OCI-LY3 (cell line): ENCODE measurements around the gene SEMG1.

Experiments used
- H2AFZ ChIP-seq: fragments of 200-600, 300-600 bp; shearing (Covaris generic); 2 replicates; pipeline ENCODE4 v1.6.0; 2014; ENCODE audit warnings: antibody characterized with exemption, low read depth, low read length
- H3K27ac ChIP-seq: fragments of 200-600, 300-600 bp; sonication (generic); 2 replicates; pipeline ENCODE4 v1.5.1; 2014; ENCODE audit warnings: mild to moderate bottlenecking, low read length, moderate library complexity, mixed read lengths
- H3K27me3 ChIP-seq: fragments of 200-600, 300-600 bp; sonication (generic); 2 replicates; pipeline ENCODE4 v1.6.1; 2014; ENCODE audit warnings: low read depth, low read length, mixed read lengths
- H3K36me3 ChIP-seq: fragments of 200-600, 300-600 bp; sonication (generic); replicated peaks from 2 replicates; pipeline ENCODE3; 2014; ENCODE audit warnings: low read depth, low read length, mixed read lengths
- H3K4me1 ChIP-seq: fragments of 300-600, 200-600 bp; sonication (generic); 2 replicates; pipeline ENCODE4 v1.6.1; 2014; ENCODE audit warnings: low read length, mixed read lengths
- H3K4me2 ChIP-seq: fragments of 200-600, 300-600 bp; sonication (generic); 2 replicates; pipeline ENCODE4 v1.6.1; 2014; ENCODE audit warnings: low read length, mixed read lengths
- H3K4me3 ChIP-seq: fragments of 300-600, 200-600 bp; sonication (generic); 2 replicates; pipeline ENCODE4 v1.5.1; 2014; ENCODE audit warnings: antibody characterized with exemption, mild to moderate bottlenecking, low read length, moderate library complexity
- H3K79me2 ChIP-seq: fragments of 300-600, 200-600 bp; shearing (Covaris generic); 2 replicates; pipeline ENCODE4 v1.6.1; 2014; ENCODE audit warnings: mild to moderate bottlenecking, low read length, mixed read lengths
- H3K9ac ChIP-seq: fragments of 300-600, 200-600 bp; shearing (Covaris generic); 2 replicates; pipeline ENCODE4 v1.6.0; 2014; ENCODE audit warnings: mild to moderate bottlenecking, low read length, moderate library complexity
- H3K9me3 ChIP-seq: fragments of 200-600, 300-600 bp; shearing (Covaris generic); 2 replicates; pipeline ENCODE4 v1.6.1; 2014; ENCODE audit warnings: low read length, mixed read lengths; ENCODE audit not compliant: insufficient read depth
- H4K20me1 ChIP-seq: fragments of 200-600, 300-600 bp; sonication (generic); 2 replicates; pipeline ENCODE4 v1.6.1; 2016; ENCODE audit warnings: low read length, mixed read lengths; ENCODE audit not compliant: insufficient read depth
- CTCF ChIP-seq: fragments of 200-600, 300-600 bp; sonication (generic); IDR thresholded peaks from 2 replicates; pipeline ENCODE4 v1.5.1; 2014; ENCODE audit warnings: antibody characterized with exemption, low read length, low read depth
- EZH2phosphoT487 ChIP-seq: fragments of 200-600 bp; shearing (Covaris generic); IDR thresholded peaks from 2 replicates; pipeline ENCODE4 v1.6.1; 2018; ENCODE audit warnings: antibody characterized with exemption, mixed run types, low read depth

Gene SEMG1

GRCh38 chr20:45254383-45255262, 47.8 kb downstream of the SEMG1 start, which contains the start of gene SLPI:
Gene SLPI, minus strand, starts transcription at chr20:45254564. Its CDS starts 21 bp downstream, at chr20:45254543.
- Histone ChIP-seq H3K9ac (no peak within 1 kb of the TSS), H2AFZ (no peak within 1 kb of the TSS)

GRCh38 chr20:45257161-45257560, 50.3 kb downstream of the SEMG1 start:
- no peaks in the 10 kb centered on the region for H4K20me1 ChIP-seq
- no peaks in the 10 kb centered on the region for H3K79me2 ChIP-seq
- TF ChIP-seq CTCF (no peak), EZH2phosphoT487 (no peak)
- H3K9ac ChIP-seq = no peak overlapping the region
- no peak overlapping the region for H2AFZ ChIP-seq
- no peak overlapping the region for H3K27ac ChIP-seq
- H3K4me1 ChIP-seq = peaks cover 13% of the 10 kb centered on the region
- peaks cover 83% of the 10 kb centered on the region for H3K27me3 ChIP-seq
- no peak overlapping the region for H3K4me3 ChIP-seq
- H3K4me2 ChIP-seq = no peak overlapping the region
- no peaks in the 10 kb centered on the region for H3K36me3 ChIP-seq
- no peaks in the 10 kb centered on the region for H3K9me3 ChIP-seq

More at GRCh38 chr20:45254383-45255262, 47.8 kb downstream of the SEMG1 start, which contains the start of gene SLPI:
- H3K4me2 ChIP-seq = peak within 1 kb of the TSS; percentile 35
- peaks cover 84% of the 10 kb centered on the region for H3K27me3 ChIP-seq
- no peaks in the 10 kb centered on the region for H3K36me3 ChIP-seq
- no peak within 1 kb of the TSS for H3K27ac ChIP-seq
- peaks cover 13% of the 10 kb centered on the region for H3K4me1 ChIP-seq
- no peak within 1 kb of the TSS for H3K4me3 ChIP-seq
- H3K79me2 ChIP-seq = no peaks in the 10 kb centered on the region
- TF ChIP-seq EZH2phosphoT487 (no peak), CTCF (no peak)
- H4K20me1 ChIP-seq = no peaks in the 10 kb centered on the region
- no peaks in the 10 kb centered on the region for H3K9me3 ChIP-seq

GRCh38 chr20:45257711-45258110, 50.9 kb downstream of the SEMG1 start:
- H3K27ac ChIP-seq = no peak overlapping the region
- no peaks in the 10 kb centered on the region for H3K9me3 ChIP-seq
- no peaks in the 10 kb centered on the region for H4K20me1 ChIP-seq
- H3K4me2 ChIP-seq = no peak overlapping the region
- TF ChIP-seq CTCF = no peak
- H3K79me2 ChIP-seq = no peaks in the 10 kb centered on the region
- no peak overlapping the region for H2AFZ ChIP-seq
- H3K4me1 ChIP-seq = peaks cover 13% of the 10 kb centered on the region
- no peaks in the 10 kb centered on the region for H3K36me3 ChIP-seq
- no peak overlapping the region for H3K9ac ChIP-seq
- no peak overlapping the region for H3K4me3 ChIP-seq
- peaks cover 83% of the 10 kb centered on the region for H3K27me3 ChIP-seq

GRCh38 chr20:45258259-45258658, 51.4 kb downstream of the SEMG1 start:
- Histone ChIP-seq H4K20me1 (no peaks in the 10 kb centered on the region), H3K27ac (no peak overlapping the region), H3K4me3 (no peak overlapping the region), H2AFZ (no peak overlapping the region), H3K36me3 (no peaks in the 10 kb centered on the region), H3K27me3 (peaks cover 83% of the 10 kb centered on the region), H3K9me3 (no peaks in the 10 kb centered on the region), H3K4me2 (no peak overlapping the region), H3K4me1 (peaks cover 13% of the 10 kb centered on the region), H3K79me2 (no peaks in the 10 kb centered on the region), H3K9ac (no peak overlapping the region)
- TF ChIP-seq EZH2phosphoT487 (no peak), CTCF (no peak)
